BLaER1 (cell line): ENCODE results near the gene FAU.

Experiments
- H3K27ac ChIP-seq: shearing (Covaris generic); formaldehyde crosslinking; 2 replicates; pipeline ENCODE4 v1.8.1; 2022
- H3K27me3 ChIP-seq: shearing (Covaris generic); formaldehyde crosslinking; 2 replicates; pipeline ENCODE4 v1.8.1; 2022
- H3K36me3 ChIP-seq: shearing (Covaris generic); formaldehyde crosslinking; 2 replicates; pipeline ENCODE4 v1.8.1; 2022
- H3K4me1 ChIP-seq: shearing (Covaris generic); formaldehyde crosslinking; 2 replicates; pipeline ENCODE4 v1.8.1; 2022
- H3K4me2 ChIP-seq: shearing (Covaris generic); formaldehyde crosslinking; 2 replicates; pipeline ENCODE4 v1.8.1; 2022
- H3K4me3 ChIP-seq: shearing (Covaris generic); formaldehyde crosslinking; 2 replicates; pipeline ENCODE4 v1.8.1; 2022
- H3K9ac ChIP-seq: shearing (Covaris generic); formaldehyde crosslinking; 2 replicates; pipeline ENCODE4 v1.8.1; 2022
- H3K9me3 ChIP-seq: shearing (Covaris generic); formaldehyde crosslinking; 2 replicates; pipeline ENCODE4 v1.8.1; 2022
- H4K20me1 ChIP-seq: shearing (Covaris generic); formaldehyde crosslinking; 2 replicates; pipeline ENCODE4 v1.8.1; 2022
- Cebpa-rat ChIP-seq: shearing (Covaris generic); IDR thresholded peaks from 2 replicates; pipeline ENCODE4 v1.8.1; 2022

FAU gene

GRCh38 chr11:65084598-65085375 lies 37.1 kb downstream of the FAU start:
- H3K36me3 ChIP-seq = peaks cover 72% of the 10 kb centered on the region
- peak overlapping the region; percentile 99 for H3K4me2 ChIP-seq
- H3K4me3 ChIP-seq = peak overlapping the region; percentile 85
- peak overlapping the region; percentile 86 for H3K27ac ChIP-seq
- no peaks in the 10 kb centered on the region for H3K9me3 ChIP-seq
- peaks cover 39% of the 10 kb centered on the region for H3K4me1 ChIP-seq
- TF ChIP-seq Cebpa-rat = no peak
- peak overlapping the region; percentile 88 for H3K9ac ChIP-seq
- H4K20me1 ChIP-seq = no peaks in the 10 kb centered on the region; the same call in 1 of the 2 replicates
- H3K27me3 ChIP-seq = no peaks in the 10 kb centered on the region

- H3K27ac ChIP-seq = peak within 1 kb of the TSS; percentile 86
- peaks cover 45% of the 10 kb centered on the region for H3K4me1 ChIP-seq
- no peak for TF ChIP-seq Cebpa-rat
- H3K36me3 ChIP-seq = peaks cover 72% of the 10 kb centered on the region
- no peaks in the 10 kb centered on the region for H3K27me3 ChIP-seq
- H3K9ac ChIP-seq = peak within 1 kb of the TSS; percentile 88
- H3K4me2 ChIP-seq = peak within 1 kb of the TSS; percentile 99
- peak within 1 kb of the TSS; percentile 85 for H3K4me3 ChIP-seq
- no peaks in the 10 kb centered on the region for H3K9me3 ChIP-seq
- H4K20me1 ChIP-seq = peaks cover 6% of the 10 kb centered on the region; the same call in 1 of the 2 replicates
Observed at GRCh38 chr11:65083834-65084597, 37.9 kb downstream of the FAU start, which contains the start of the genes CDCA5 and ZFPL1. TSS of gene CDCA5 (minus strand) at chr11:65084040. CDS start at chr11:65083978, 62 bp downstream. TSS of gene ZFPL1 (plus strand) at chr11:65084222. CDS start at chr11:65084699, 477 bp downstream.

- H3K4me3 ChIP-seq = peak overlapping the region; percentile 85
- H3K4me1 ChIP-seq = peaks cover 53% of the 10 kb centered on the region
- H3K9me3 ChIP-seq = no peaks in the 10 kb centered on the region
- peak overlapping the region; percentile 86 for H3K27ac ChIP-seq
- peak overlapping the region; percentile 88 for H3K9ac ChIP-seq
- no peak for TF ChIP-seq Cebpa-rat
- H3K4me2 ChIP-seq = peak overlapping the region; percentile 97
- peaks cover 14% of the 10 kb centered on the region; the same call in 1 of the 2 replicates for H4K20me1 ChIP-seq
- no peaks in the 10 kb centered on the region for H3K27me3 ChIP-seq
- H3K36me3 ChIP-seq = peaks cover 71% of the 10 kb centered on the region
Observed at GRCh38 chr11:65083134-65083833, 38.6 kb downstream of the FAU start.

- H3K4me1 ChIP-seq = peaks cover 49% of the 10 kb centered on the region
- no peak for TF ChIP-seq Cebpa-rat
- H4K20me1 ChIP-seq = peaks cover 30% of the 10 kb centered on the region; the same call in 1 of the 2 replicates
- H3K9ac ChIP-seq = peak overlapping the region; percentile 52
- H3K4me3 ChIP-seq = no peak overlapping the region
- H3K27me3 ChIP-seq = no peaks in the 10 kb centered on the region
- peaks cover 66% of the 10 kb centered on the region for H3K36me3 ChIP-seq
- peak overlapping the region; percentile 49 for H3K4me2 ChIP-seq
- peak overlapping the region; percentile 40 for H3K27ac ChIP-seq
- no peaks in the 10 kb centered on the region for H3K9me3 ChIP-seq
Observed at GRCh38 chr11:65078786-65079342, 43.1 kb downstream of the FAU start.

GRCh38 chr11:65078151-65078550 lies 43.8 kb downstream of the FAU start:
- H3K4me1 ChIP-seq = peaks cover 45% of the 10 kb centered on the region
- peaks cover 66% of the 10 kb centered on the region for H3K36me3 ChIP-seq
- peak overlapping the region; percentile 49 for H3K4me2 ChIP-seq
- H3K9me3 ChIP-seq = no peaks in the 10 kb centered on the region
- H3K4me3 ChIP-seq = no peak overlapping the region
- H4K20me1 ChIP-seq = peaks cover 30% of the 10 kb centered on the region; the same call in 1 of the 2 replicates
- peak overlapping the region; percentile 40 for H3K27ac ChIP-seq
- no peaks in the 10 kb centered on the region for H3K27me3 ChIP-seq
- TF ChIP-seq Cebpa-rat = no peak
- peak overlapping the region; percentile 52 for H3K9ac ChIP-seq

- Histone ChIP-seq H3K36me3 (peaks cover 66% of the 10 kb centered on the region), H3K4me2 (peak overlapping the region; percentile 49; the same call in 1 of the 2 replicates), H3K4me1 (peaks cover 38% of the 10 kb centered on the region), H3K27me3 (no peaks in the 10 kb centered on the region), H3K27ac (no peak overlapping the region), H3K9me3 (no peaks in the 10 kb centered on the region), H3K4me3 (no peak overlapping the region), H3K9ac (no peak overlapping the region), H4K20me1 (peaks cover 30% of the 10 kb centered on the region; the same call in 1 of the 2 replicates)
- no peak for TF ChIP-seq Cebpa-rat
Observed at GRCh38 chr11:65077451-65077850, 44.5 kb downstream of the FAU start.

GRCh38 chr11:65072631-65072966 lies 49.3 kb downstream of the FAU start:
- peaks cover 21% of the 10 kb centered on the region for H3K36me3 ChIP-seq
- 0 out of 2 replicates have a peak, but pooled peaks cover 11% of the 10 kb centered on the region for H4K20me1 ChIP-seq
- no peak overlapping the region for H3K9ac ChIP-seq
- no peak overlapping the region for H3K4me3 ChIP-seq
- peaks cover 2% of the 10 kb centered on the region for H3K4me1 ChIP-seq
- no peak overlapping the region for H3K4me2 ChIP-seq
- H3K27me3 ChIP-seq = no peaks in the 10 kb centered on the region
- H3K9me3 ChIP-seq = no peaks in the 10 kb centered on the region
- no peak overlapping the region for H3K27ac ChIP-seq
- no peak for TF ChIP-seq Cebpa-rat

- H3K4me3 ChIP-seq = no peak overlapping the region
- no peak overlapping the region for H3K4me2 ChIP-seq
- H4K20me1 ChIP-seq = 0 out of 2 replicates have a peak, but pooled peaks cover 6% of the 10 kb centered on the region
- H3K27me3 ChIP-seq = no peaks in the 10 kb centered on the region
- peaks cover 16% of the 10 kb centered on the region for H3K36me3 ChIP-seq
- no peak overlapping the region for H3K27ac ChIP-seq
- no peak overlapping the region for H3K9ac ChIP-seq
- TF ChIP-seq Cebpa-rat = no peak
- no peaks in the 10 kb centered on the region for H3K4me1 ChIP-seq
- H3K9me3 ChIP-seq = no peaks in the 10 kb centered on the region
Observed at GRCh38 chr11:65071907-65072630, 49.9 kb downstream of the FAU start.
